ENCODE data around the gene C1orf198.
A peak's percentile ranks its signal among the peaks of the same experiment; 100 is the strongest.

- TF ChIP-seq CTCF (IDR thresholded peaks at IDR 0.05), result no peak
- TF ChIP-seq POLR2AphosphoS5 (IDR thresholded peaks at IDR 0.05; ENCODE audit: low read depth, low read length), result no peak
- peak; percentile 17; the same call in 1 of the 2 replicates for TF ChIP-seq JUND (IDR thresholded peaks at IDR 0.05)
- TF ChIP-seq ZBTB33 (IDR thresholded peaks at IDR 0.05; ENCODE audit: borderline replicate concordance, low read depth), result no peak
- TF ChIP-seq REST (IDR thresholded peaks at IDR 0.05; ENCODE audit: low read depth, low read length), result no peak
Measured at GRCh38 chr1:230877146-230877923, 9.0 kb upstream of the C1orf198 start.
